Ramos (cell line): ENCODE measurements around the gene TBL3.
"Not testable (repeated sequence)": the region's sequence is repeated elsewhere in the genome, so short reads cannot be mapped to it uniquely, and the experiment has no call there.

Experiments
- in situ Hi-C: fragments of 300-500 bp; cut with MboI; formaldehyde crosslinking; loops from one replicate; pipeline ENCODE4 v1.14.3; 2022; ENCODE audit warnings: low sequenced_read_pairs; ENCODE audit not compliant: unreplicated experiment

The TBL3 gene

GRCh38 chr16:1971796-1972489 lies at the start of gene TBL3:
Gene TBL3, plus strand, starts transcription at chr16:1972053. Its CDS starts 112 bp downstream, at chr16:1972165.
- in situ Hi-C loops = no loop called here

GRCh38 chr16:1922357-1922756 lies 49.5 kb upstream of the TBL3 start:
- in situ Hi-C loops = no loop called here

- in situ Hi-C loops = no loop called here
These were observed 48.4 kb upstream of the TBL3 start for GRCh38 chr16:1923299-1924034.

GRCh38 chr16:1924095-1924494 lies 47.8 kb upstream of the TBL3 start:
- in situ Hi-C loops = no loop called here

- in situ Hi-C loops = no loop called here
These were observed 45.6 kb upstream of the TBL3 start for GRCh38 chr16:1926271-1926670.

GRCh38 chr16:1929105-1929504 lies 42.7 kb upstream of the TBL3 start:
- in situ Hi-C loops = no loop called here

GRCh38 chr16:1929578-1930337 lies 42.1 kb upstream of the TBL3 start:
- in situ Hi-C loops = loop anchor here (5.0 kb wide), 1 partner anchor 72 kb away; no protein-coding TSS in a partner anchor

GRCh38 chr16:1930338-1930720 lies 41.5 kb upstream of the TBL3 start:
- in situ Hi-C loops = loop anchor here (5.0 kb wide), 1 partner anchor 73 kb away; no protein-coding TSS in a partner anchor

GRCh38 chr16:1932050-1933028 lies 39.5 kb upstream of the TBL3 start:
- in situ Hi-C loops = loop anchor here (5.0 kb wide), 1 partner anchor 75 kb away; no protein-coding TSS in a partner anchor

GRCh38 chr16:1933097-1933661 lies 38.7 kb upstream of the TBL3 start:
- in situ Hi-C loops = loop anchor here (5.0 kb wide), 1 partner anchor 76 kb away; no protein-coding TSS in a partner anchor

- in situ Hi-C loops = no loop called here
These were observed 34.8 kb upstream of the TBL3 start for GRCh38 chr16:1936945-1937479.

GRCh38 chr16:1938316-1938715 lies 33.5 kb upstream of the TBL3 start:
- in situ Hi-C loops = no loop called here

- in situ Hi-C loops = no loop called here
These were observed 32.9 kb upstream of the TBL3 start for GRCh38 chr16:1938910-1939309.

GRCh38 chr16:1939833-1940232 lies 32.0 kb upstream of the TBL3 start:
- in situ Hi-C loops = not testable (repeated sequence)

- in situ Hi-C loops = no loop called here
These were observed 31.3 kb upstream of the TBL3 start for GRCh38 chr16:1940273-1941161.

GRCh38 chr16:1941162-1942046 lies 30.4 kb upstream of the TBL3 start:
- in situ Hi-C loops = no loop called here
